MV-4-11 (cell line): Measurements from ENCODE around the gene HSPA9.

Source experiments
- DNase-seq: peaks from one replicate; lab custom pipeline; 2025; lab: John Stamatoyannopoulos, UW

Gene HSPA9

GRCh38 chr5:138575194-138576015 lies at the start of gene HSPA9:
Gene HSPA9 (minus strand): TSS chr5:138575401. CDS start chr5:138575318, 83 bp downstream.
- DNase-seq = peak; percentile 99

- no peak for DNase-seq
Measured at GRCh38 chr5:138623053-138623452, 47.9 kb upstream of the HSPA9 start.

- no peak for DNase-seq
Measured at GRCh38 chr5:138622051-138622450, 46.9 kb upstream of the HSPA9 start.

GRCh38 chr5:138620663-138621224 lies 45.5 kb upstream of the HSPA9 start:
- DNase-seq = no peak

- no peak for DNase-seq
Measured at GRCh38 chr5:138616508-138616907, 41.3 kb upstream of the HSPA9 start.

GRCh38 chr5:138615461-138615860 lies 40.3 kb upstream of the HSPA9 start:
- DNase-seq = no peak

GRCh38 chr5:138611678-138612218 lies 36.5 kb upstream of the HSPA9 start:
- no peak for DNase-seq

GRCh38 chr5:138610918-138611677 lies 35.9 kb upstream of the HSPA9 start:
- DNase-seq = no peak

GRCh38 chr5:138610415-138610917 lies 35.3 kb upstream of the HSPA9 start:
- DNase-seq = no peak

GRCh38 chr5:138606378-138607064 lies 31.3 kb upstream of the HSPA9 start:
- DNase-seq = no peak

- peak; percentile 89 for DNase-seq
Measured at GRCh38 chr5:138605254-138605972, 30.2 kb upstream of the HSPA9 start.

GRCh38 chr5:138604176-138604785 lies 29.1 kb upstream of the HSPA9 start:
- DNase-seq = no peak

GRCh38 chr5:138603249-138603920 lies 28.2 kb upstream of the HSPA9 start:
- DNase-seq = no peak

- no peak for DNase-seq
Measured at GRCh38 chr5:138602371-138603000, 27.3 kb upstream of the HSPA9 start.

- peak; percentile 41 for DNase-seq
Measured at GRCh38 chr5:138601444-138601843, 26.2 kb upstream of the HSPA9 start.

- no peak for DNase-seq
Measured at GRCh38 chr5:138600446-138600845, 25.2 kb upstream of the HSPA9 start.

GRCh38 chr5:138597661-138598400 lies 22.6 kb upstream of the HSPA9 start:
- no peak for DNase-seq

GRCh38 chr5:138596105-138596881 lies 21.1 kb upstream of the HSPA9 start:
- no peak for DNase-seq
